HG02798 (cell line): ENCODE results near the gene GADD45GIP1.

Experiments used
- ATAC-seq: cut with Tn5 transposase; IDR thresholded peaks from one replicate; pipeline ENCODE4 v1.9.1; 2021; ENCODE audit warnings: mild to moderate bottlenecking; ENCODE audit not compliant: unreplicated experiment, poor library complexity

Gene GADD45GIP1

DNA sequence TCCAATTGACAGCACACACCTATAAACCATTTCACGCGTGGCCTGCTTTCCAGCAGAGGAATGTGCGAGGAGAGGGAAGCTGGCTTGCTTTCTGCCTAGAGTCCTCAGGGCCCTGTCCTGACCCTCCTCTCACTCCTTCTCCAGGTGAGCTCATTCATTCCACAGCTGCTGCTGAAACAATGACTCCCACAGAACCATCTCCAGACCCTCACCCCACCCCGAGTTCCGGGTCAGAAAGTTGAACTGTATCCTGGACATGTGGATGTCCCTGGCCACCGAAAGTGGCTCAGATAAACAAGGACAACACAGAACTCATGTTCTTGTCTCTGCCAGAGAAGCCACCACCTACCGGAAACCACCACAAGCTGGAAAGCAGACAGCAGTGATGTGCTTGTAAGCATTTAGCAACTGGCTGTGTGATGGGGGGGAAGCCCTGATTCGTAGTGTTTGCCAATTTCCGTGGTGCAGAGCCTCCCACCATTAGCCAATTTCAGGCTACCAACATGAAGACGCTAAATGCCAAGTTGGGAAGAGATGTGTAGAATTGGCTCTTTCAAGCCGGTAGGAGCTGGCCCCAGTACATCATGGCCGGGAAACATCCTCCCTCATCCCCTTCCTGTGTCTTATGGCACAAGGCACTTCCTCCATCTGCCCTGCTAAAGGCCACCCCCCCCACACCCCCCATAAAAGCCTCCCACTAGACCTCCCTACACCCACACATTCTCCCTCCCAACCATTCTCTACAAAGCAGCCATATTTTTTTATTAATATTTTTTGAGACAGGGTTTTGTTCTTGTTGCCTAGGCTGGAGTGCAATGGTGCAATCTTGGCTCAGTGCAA, 43.0 kb downstream of the GADD45GIP1 start:
- ATAC-seq = no peak

DNA sequence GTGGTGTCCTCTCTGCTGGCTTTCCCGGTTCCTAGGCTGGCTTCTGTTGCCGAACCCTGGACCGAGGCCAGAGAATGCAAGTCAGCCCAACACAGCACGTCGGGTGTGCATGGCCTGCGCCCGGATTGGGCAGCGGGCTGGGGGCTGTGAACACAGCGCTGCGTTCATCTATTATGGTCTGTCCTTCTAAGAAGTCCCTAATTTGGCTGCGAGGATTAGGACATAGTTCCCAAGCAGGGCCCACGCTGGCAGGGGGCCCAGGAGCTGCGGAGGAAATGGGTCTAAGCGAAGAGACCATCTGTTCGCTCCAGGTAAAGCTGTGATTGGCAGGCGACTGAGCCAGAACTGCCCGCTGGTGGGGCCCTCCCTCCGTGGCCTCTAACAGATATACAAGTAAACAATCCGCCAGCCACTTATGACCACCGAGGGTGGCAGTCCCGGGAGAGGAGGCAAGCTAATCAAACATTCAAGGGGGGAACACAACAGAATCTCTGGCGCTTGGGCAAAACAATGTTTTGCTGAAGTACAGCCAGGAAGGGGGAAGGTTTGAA, 43.9 kb downstream of the GADD45GIP1 start:
- no peak for ATAC-seq

DNA sequence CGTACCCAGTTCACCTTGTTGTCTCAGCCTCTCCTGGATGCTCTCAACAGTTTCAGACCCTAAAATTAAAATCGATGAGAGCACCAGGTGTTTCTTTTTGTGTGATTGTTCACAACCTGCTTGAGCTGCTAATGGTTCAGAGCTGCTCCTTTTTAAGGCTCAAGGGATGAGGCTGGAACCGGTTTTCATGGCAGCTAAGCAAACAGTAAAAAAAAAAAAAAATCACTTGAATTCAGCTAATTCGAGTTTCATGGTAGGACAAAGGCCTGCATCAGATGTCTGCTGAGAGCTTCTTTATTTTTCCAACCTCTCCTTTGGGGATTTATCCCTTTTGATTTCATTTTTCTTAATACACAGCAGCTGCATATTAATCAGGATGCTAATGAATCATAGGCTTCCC, 44.5 kb downstream of the GADD45GIP1 start:
- ATAC-seq = no peak

DNA sequence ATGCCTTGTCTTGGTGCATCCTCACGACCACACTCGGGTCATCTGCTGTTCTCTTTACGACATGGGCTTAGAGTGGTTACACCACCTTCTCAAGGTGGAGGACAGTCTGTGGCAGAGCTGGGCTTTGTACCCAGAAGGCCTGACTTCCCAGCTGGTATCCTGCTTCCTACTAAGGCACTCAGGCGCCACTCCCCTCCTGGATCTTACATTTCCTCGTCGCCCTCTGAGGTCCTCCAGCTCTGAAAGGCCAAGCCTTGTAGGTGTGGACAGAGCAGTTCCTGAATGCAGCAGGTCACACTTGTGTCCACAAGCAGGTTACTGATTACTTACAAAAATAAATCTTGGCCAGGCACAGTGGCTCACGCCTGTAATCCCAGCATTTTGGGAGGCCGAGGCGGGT, 49.9 kb downstream of the GADD45GIP1 start:
- ATAC-seq = no peak
